Thyroid gland (tissue), 4 donors: ENCODE results near the gene DSG2.

Experiments used
- CTCF ChIP-seq, 6 experiments: fragments of 200-600 bp in 3 of 6; fragments of 450-650 bp in 3 of 6; sonication (generic) in 3 of 6; IDR thresholded peaks; one replicate each; pipeline ENCODE4 v1.5.1; 2016 to 2019; ENCODE audit warnings: antibody characterized with exemption in 6 of 6, mild to moderate bottlenecking in 2 of 6, inconsistent platforms in 1 of 6, moderate library complexity in 1 of 6
- POLR2A ChIP-seq, 2 donors: fragments of 450-650 bp; IDR thresholded peaks; one replicate each; pipeline ENCODE4 v1.6.1; 2017; ENCODE audit warnings: antibody characterized with exemption in 2 of 2, mild to moderate bottlenecking in 2 of 2, moderate library complexity in 1 of 2

- TF ChIP-seq CTCF (IDR thresholded peaks at IDR 0.05) (no peak), POLR2A (IDR thresholded peaks at IDR 0.05) (no peak)
These were observed 48.5 kb downstream of the DSG2 start for GRCh38 chr18:31546476-31546875.
